Mesodermal cell (in vitro differentiated cells): ENCODE results near the gene FAM118A.
"Not testable (repeated sequence)": the region's sequence is repeated elsewhere in the genome, so short reads cannot be mapped to it uniquely, and the experiment has no call there.

Experiments used
- H3K27ac ChIP-seq: 2 replicates; pipeline ENCODE4 v1.7.0; 2013; ENCODE audit warnings: mild to moderate bottlenecking, low read depth, low read length, moderate library complexity; ENCODE audit not compliant: severe bottlenecking
- H3K36me3 ChIP-seq: 2 replicates; pipeline ENCODE4 v1.7.1; 2013; ENCODE audit warnings: mild to moderate bottlenecking, low read length, moderate library complexity; ENCODE audit not compliant: control insufficient read depth, insufficient read depth
- H3K4me1 ChIP-seq: one replicate; pipeline ENCODE4 v1.7.1; 2013; ENCODE audit warnings: mild to moderate bottlenecking, low read length; ENCODE audit not compliant: insufficient read depth, control insufficient read depth, poor library complexity, severe bottlenecking
- H3K4me3 ChIP-seq: 2 replicates; pipeline ENCODE4 v1.7.0; 2013; ENCODE audit warnings: low read length, control low read depth, mild to moderate bottlenecking; ENCODE audit not compliant: insufficient read depth, poor library complexity, severe bottlenecking; ENCODE audit errors: extremely low read depth
- H3K9me3 ChIP-seq: 2 replicates; pipeline ENCODE4 v1.7.1; 2013; ENCODE audit warnings: mild to moderate bottlenecking, low read length, moderate library complexity; ENCODE audit not compliant: control insufficient read depth
- WGBS, 2 experiments: methylation state at CpG; one replicate each; pipeline ENCODE4 v1.1.5; 2013; ENCODE audit warnings: missing lambda C conversion rate in 2 of 2; ENCODE audit not compliant: insufficient coverage in 2 of 2; 5-methylcytosine and 5-hydroxymethylcytosine counted together

FAM118A gene

DNA sequence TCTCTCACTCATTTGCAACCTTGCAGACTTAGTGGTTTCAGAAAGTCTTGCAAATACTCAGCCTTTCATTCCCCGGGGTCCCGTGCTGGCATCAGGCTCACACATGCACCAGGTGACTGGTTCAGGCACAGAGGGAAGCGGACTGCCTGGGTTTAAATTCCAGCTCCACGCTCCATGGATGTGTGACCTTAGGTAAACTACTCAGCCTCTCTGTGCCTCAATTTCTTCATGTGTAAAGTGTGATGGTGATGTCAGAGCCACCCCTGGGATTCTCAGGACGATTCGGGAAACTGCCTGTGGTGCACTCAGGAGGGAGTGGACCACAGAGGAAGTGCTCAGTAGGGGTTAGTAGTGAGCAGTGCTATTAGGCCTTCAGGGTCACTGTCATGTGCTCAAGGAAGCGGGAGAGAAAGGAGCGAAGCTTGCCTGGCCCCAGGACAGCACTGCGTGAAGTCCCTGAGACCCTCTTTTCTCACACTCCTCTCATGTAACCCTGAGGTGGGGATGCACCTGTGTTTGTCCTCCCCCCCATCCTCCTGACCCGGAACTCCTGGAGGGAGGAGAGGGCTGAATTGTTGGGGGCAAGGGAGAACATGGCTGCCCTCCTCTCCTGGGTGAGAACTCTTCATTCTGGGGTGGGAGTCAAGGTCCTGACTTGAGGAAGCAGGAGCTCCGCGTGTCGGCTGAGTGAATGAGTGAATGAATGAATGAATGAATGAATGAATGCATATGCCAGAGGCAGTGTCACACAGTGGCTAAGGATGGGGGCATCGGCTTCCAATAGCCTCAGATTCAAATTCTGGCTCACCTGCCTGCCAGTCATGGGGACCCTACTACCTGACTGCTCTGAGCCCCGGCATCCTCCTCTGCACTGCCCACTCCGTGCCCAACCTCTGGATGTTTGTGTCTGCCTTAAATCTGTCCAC, 39.4 kb upstream of the FAM118A start:
- H3K36me3 ChIP-seq: no peaks in the 10 kb centered on the region
- H3K4me3 ChIP-seq: no peak overlapping the region
- H3K9me3 ChIP-seq: no peaks in the 10 kb centered on the region
- WGBS, 2 experiments: 80 to 88% methylated on average over 5 to 13 of the region's 16 CpGs
- no peak overlapping the region for H3K27ac ChIP-seq
- no peaks in the 10 kb centered on the region for H3K4me1 ChIP-seq

DNA sequence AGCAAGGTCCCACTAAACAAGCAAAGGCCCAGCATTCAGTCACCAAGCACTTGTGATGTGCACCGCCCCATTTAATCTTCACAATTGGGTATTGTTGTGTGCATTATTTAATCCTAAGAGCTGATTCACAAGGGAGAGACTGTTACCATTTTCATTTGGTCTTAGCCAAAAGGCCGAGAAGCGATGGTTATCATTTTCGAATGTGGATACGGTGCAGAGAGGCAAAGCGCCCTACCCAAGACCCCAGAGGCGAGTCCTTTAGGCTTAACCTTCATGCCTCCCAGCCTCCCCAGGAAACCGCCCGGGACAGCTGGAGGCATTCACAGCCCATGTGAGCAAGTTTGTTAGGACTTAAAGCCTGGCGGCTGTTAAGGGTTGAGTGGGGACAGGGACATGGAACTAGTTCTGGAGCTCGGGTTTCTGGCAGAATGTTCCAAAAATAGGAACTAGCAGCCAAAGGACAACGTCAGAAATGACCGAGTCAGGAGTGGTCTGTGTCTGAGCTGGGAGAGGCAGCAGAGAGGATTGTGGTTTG, 38.0 kb upstream of the FAM118A start:
- WGBS, 2 experiments: 85 to 88% methylated on average over 12 to 13 of the region's 13 CpGs
- Histone ChIP-seq H3K9me3 (no peaks in the 10 kb centered on the region), H3K4me3 (no peak overlapping the region), H3K27ac (no peak overlapping the region), H3K36me3 (no peaks in the 10 kb centered on the region), H3K4me1 (no peaks in the 10 kb centered on the region)

DNA sequence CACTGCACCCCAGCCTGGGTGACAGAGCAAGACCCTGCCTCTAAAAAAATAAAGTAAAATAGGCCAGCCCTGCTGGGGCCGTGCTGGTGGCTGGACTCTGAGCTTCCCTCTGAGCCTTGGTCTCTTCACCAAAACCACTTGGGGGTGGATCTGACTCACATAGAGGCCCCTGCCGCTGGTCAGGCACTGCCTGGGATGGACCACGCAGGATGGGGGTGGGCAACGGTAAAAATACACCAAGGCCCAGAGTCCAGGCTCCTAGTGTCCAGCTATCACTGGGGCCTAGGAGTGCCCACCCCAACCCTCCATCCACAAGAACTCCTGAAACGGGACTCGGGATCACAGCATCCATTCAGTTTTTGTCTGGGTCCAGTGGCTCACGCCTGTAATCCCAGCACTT, 37.2 kb upstream of the FAM118A start:
- Histone ChIP-seq H3K4me1 (no peaks in the 10 kb centered on the region), H3K4me3 (no peak overlapping the region), H3K36me3 (no peaks in the 10 kb centered on the region), H3K9me3 (no peaks in the 10 kb centered on the region), H3K27ac (no peak overlapping the region)
- WGBS, 2 experiments: 87 to 90% methylated on average over 7 of the region's 7 CpGs

DNA sequence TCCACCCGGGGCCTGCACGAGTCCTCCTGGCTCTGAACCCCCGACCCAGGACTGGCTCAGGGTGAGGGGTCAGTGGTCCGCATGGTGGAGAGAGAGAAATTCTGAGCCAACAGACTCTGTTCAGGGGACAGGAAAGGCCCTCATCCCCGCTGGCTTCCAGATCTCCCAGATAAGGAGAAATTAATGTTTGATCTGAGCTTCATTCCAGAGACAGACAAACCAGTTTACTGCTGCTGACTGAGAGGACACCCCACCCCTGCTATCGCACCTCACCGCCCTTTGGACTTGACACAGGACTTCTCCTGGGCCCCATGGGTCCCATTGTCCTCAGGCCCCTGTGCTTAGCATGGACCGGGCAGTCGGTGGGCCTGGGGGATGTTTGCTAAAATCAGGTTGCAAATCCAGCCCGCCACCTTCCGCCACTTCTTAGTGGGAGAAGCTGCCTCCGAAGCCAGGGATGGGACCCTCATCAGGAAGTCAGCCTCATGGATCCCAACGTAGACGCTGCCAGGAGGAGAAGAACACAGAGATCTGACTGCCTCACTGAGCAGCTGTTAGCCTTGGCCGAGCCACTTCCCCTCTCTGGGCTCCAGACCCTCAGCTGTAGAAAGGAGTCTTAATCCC, 36.2 kb upstream of the FAM118A start:
- Histone ChIP-seq H3K4me1 (no peaks in the 10 kb centered on the region), H3K27ac (no peak overlapping the region), H3K9me3 (no peaks in the 10 kb centered on the region), H3K36me3 (no peaks in the 10 kb centered on the region), H3K4me3 (no peak overlapping the region)
- 90 to 91% methylated on average over 13 to 15 of the region's 15 CpGs for WGBS, 2 experiments

DNA sequence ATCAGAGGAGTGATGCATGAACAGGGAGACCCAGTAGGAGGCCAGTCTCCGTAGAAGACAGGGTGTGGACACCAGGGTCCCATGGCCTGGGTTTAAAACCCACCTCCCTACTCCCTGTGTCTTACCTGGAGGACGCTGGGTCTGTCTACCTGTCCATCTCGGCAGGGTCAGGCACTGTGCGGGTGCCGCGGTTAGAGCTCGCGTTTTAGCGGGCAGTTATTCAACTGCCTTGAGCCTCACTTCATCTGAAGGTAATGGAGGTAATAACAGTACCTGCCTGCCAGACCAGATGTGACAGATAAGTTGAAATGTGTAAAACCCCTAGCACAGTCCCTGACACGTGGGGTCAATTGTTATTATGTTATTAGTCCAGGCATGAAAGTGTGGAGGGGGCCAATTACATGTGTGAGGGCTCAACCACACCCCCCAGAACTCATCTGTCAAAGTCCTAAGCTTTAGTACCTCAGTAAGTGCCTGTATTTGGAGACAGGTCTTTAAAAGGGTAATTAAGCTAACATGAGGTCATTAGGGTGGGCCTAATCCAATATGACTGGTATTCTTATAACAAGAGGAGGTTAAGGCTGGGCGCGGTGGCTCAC, 33.1 kb upstream of the FAM118A start:
- Histone ChIP-seq H3K4me1 (peaks cover 8% of the 10 kb centered on the region), H3K4me3 (no peak overlapping the region), H3K9me3 (no peaks in the 10 kb centered on the region), H3K36me3 (no peaks in the 10 kb centered on the region), H3K27ac (no peak overlapping the region)
- 86 to 88% methylated on average over 7 to 9 of the region's 12 CpGs for WGBS, 2 experiments

DNA sequence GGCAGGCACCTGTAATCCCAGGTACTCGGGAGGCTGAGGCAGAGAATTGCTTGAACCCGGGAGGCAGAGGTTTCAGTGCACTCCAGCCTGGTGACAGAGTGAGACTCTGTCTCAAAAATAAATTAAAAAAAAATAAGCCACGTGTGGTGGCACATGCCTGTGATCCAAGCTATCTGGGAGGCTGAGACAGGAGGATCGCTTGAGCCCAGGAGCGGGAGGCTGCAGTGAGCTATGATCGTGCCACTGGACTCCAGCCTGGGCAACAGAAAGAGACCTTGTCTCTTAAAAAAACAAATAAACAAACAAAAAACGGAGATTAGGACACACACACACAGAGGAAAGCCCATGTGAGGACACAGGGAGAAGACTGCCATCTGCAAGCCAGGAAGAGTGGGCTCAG, 32.0 kb upstream of the FAM118A start:
- 89 to 92% methylated on average over 6 of the region's 7 CpGs for WGBS, 2 experiments
- H3K4me3 ChIP-seq, H3K9me3 ChIP-seq, H3K27ac ChIP-seq, H3K36me3 ChIP-seq, H3K4me1 ChIP-seq: not testable (repeated sequence)

DNA sequence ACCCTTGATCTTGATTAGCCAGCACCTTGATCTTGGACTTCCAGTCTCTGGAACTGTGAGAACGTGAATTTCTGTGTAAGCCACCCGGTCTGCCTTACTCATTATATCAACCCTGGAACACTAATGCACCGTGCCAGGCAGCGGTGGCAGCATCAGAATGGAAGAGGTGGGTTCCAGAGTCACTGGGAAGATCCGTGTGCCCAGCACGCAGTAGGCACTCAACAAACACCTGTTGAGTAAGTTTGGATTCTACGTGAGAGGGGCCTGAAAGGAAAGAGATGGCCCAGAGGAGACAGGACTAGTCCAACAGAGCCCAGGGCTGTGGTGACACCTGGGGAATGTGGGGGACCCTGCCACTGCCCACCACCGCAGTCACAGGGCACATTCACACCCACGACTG, 31.6 kb upstream of the FAM118A start:
- Histone ChIP-seq H3K36me3 (no peaks in the 10 kb centered on the region), H3K27ac (no peak overlapping the region), H3K4me1 (peaks cover 8% of the 10 kb centered on the region), H3K9me3 (no peaks in the 10 kb centered on the region), H3K4me3 (no peak overlapping the region)
- WGBS, 2 experiments: 87 to 100% methylated on average over 2 to 6 of the region's 9 CpGs

DNA sequence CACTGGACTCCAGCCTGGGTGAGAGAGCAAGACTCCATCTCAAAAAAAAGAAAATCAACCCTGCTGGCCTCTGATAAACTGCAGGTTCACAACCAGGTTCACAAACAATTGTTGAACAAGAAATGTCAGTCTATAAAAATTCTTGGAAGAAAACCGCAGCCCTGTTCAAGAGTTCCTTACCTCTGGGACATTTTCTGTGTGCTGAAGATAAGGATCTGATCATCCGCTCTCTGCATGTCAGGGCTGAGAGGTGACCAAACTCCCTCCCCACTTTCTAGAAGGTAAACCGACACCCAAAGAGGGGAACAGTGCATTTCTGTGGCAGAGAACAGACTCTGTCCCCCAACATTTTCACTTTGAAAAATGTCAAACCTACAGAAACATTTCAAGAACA, 29.1 kb upstream of the FAM118A start:
- H3K4me1 ChIP-seq: peaks cover 18% of the 10 kb centered on the region
- H3K4me3 ChIP-seq: no peak overlapping the region
- H3K9me3 ChIP-seq: no peaks in the 10 kb centered on the region
- H3K36me3 ChIP-seq: no peaks in the 10 kb centered on the region
- WGBS, 2 experiments: 89 to 100% methylated on average over 1 to 2 of the region's 3 CpGs
- H3K27ac ChIP-seq: peak overlapping the region; percentile 29

DNA sequence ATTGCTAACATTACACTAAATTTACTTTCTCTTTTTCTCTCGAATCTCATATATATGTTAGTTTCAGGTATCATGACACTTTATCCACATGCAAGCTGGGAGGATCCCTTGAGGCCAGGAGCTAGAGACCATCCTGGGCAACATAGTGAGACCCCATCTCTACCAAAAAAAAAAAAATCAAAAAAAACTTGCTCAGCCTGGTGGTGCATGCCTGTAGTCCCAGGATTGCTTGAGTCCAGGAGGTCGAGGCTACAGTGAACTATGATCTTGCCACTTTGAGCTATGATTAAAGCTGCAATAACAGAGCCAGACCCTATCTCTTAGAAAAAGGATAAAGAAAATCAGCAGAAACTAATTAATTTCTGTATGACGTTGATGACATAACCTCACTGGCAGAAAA, 28.7 kb upstream of the FAM118A start:
- 64 to 90% methylated on average over 1 of the region's 3 CpGs for WGBS, 2 experiments
- no peaks in the 10 kb centered on the region for H3K36me3 ChIP-seq
- H3K27ac ChIP-seq: no peak overlapping the region
- H3K4me1 ChIP-seq: peaks cover 18% of the 10 kb centered on the region
- no peaks in the 10 kb centered on the region for H3K9me3 ChIP-seq
- H3K4me3 ChIP-seq: no peak overlapping the region

DNA sequence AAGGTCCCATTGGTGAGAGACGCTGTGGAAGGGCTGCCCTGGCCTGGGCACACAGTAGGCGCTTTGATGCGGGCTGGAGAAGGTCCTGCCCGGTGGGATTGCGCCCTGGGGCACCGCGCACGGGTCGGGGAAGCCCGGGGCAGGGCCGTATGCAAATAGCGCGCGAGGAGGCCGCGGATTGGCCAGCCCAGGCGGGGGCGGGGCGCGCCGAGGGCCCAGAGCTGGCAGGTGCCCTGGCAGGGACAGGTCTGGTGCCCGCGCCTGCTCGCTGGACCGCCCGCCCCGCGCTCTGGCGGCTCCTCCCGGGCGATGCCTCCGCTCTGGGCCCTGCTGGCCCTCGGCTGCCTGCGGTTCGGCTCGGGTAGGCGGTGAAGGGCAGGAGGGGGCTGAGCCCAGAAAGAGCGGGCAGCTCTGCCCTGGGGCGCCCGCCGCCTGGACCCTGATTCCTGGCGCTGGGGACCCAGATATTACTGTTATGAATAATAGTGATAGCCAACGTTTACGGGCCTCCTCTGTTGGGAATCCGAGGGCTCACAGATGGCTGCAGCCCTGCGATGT, 24.9 kb upstream of the FAM118A start, which contains the start of gene UPK3A:
TSS of gene UPK3A (plus strand) at position 245 of the 558 bp plus-strand sequence. CDS start at position 310, 65 bp downstream.
- no peaks in the 10 kb centered on the region for H3K36me3 ChIP-seq
- WGBS, 2 experiments: 3 to 8% methylated on average over 33 to 36 of the region's 46 CpGs
- H3K9me3 ChIP-seq: no peaks in the 10 kb centered on the region
- H3K4me1 ChIP-seq: peaks cover 9% of the 10 kb centered on the region
- no peak within 1 kb of the TSS for H3K27ac ChIP-seq
- peak within 1 kb of the TSS; percentile 16 for H3K4me3 ChIP-seq
